SK-N-SH (cell line): ENCODE data around the gene NOL4L. TPM values are rescaled to one million over a fixed set of nuclear protein-coding genes. Genes with fewer than 3 reads are reported as not detected.

Source experiments
- CTCF ChIA-PET: fragments of 300-600, 350-600 bp; formaldehyde crosslinking; extraction: SDS; loops from one replicate; lab custom pipeline; 2021; lab: Yijun Ruan, JAX
- POLR2A ChIA-PET: fragments of 350-600 bp; sonication (Branson Sonifier 250); formaldehyde crosslinking; extraction: SDS; loops from one replicate; lab custom pipeline; 2020; ENCODE audit warnings: antibody characterized with exemption, inconsistent platforms; lab: Yijun Ruan, JAX
- DNase-seq: peaks from one replicate; pipeline ENCODE4 v3.0.0; 2012
- H2AFZ ChIP-seq: fragments of 200-600 bp; sonication (generic); 2 replicates; pipeline ENCODE4 v1.8.1; 2016; ENCODE audit warnings: antibody characterized with exemption, mild to moderate bottlenecking, low read depth
- H3F3A ChIP-seq: fragments of 200-600 bp; sonication (generic); replicated peaks from 2 replicates; pipeline ENCODE3; 2016; ENCODE audit warnings: antibody characterized with exemption, mild to moderate bottlenecking; ENCODE audit not compliant: insufficient read depth
- H3K27ac ChIP-seq, 2 experiments: fragments of 200-500 bp in 1 of 2; fragments of 200-600 bp in 1 of 2; sonication (Bioruptor generic) in 1 of 2; sonication (generic), shearing (Covaris generic) in 1 of 2; 2 replicates each; pipeline versions ENCODE4 v1.5.1 to v1.6.1; 2014 to 2016; ENCODE audit warnings: low read depth in 2 of 2, inconsistent platforms in 1 of 2, low read length in 1 of 2, mild to moderate bottlenecking in 1 of 2, mixed read lengths in 1 of 2
- H3K27me3 ChIP-seq: fragments of 200-600 bp; sonication (generic), shearing (Covaris generic); 2 replicates; pipeline ENCODE4 v1.6.1; 2016; ENCODE audit warnings: mixed run types; ENCODE audit not compliant: insufficient read depth
- H3K36me3 ChIP-seq, 2 experiments: fragments of 200-500 bp in 1 of 2; fragments of 200-600 bp in 1 of 2; sonication (Bioruptor generic) in 1 of 2; sonication (generic) in 1 of 2; replicated peaks in 1 of 2; 2 replicates each; pipeline versions ENCODE3 to v1.5.1; 2014 to 2016; ENCODE audit warnings: low read length in 1 of 2, mild to moderate bottlenecking in 1 of 2; ENCODE audit not compliant: insufficient read depth in 2 of 2, control insufficient read depth in 1 of 2
- H3K4me1 ChIP-seq, 2 experiments: fragments of 200-500 bp in 1 of 2; fragments of 200-600 bp in 1 of 2; sonication (Bioruptor generic) in 1 of 2; sonication (generic), shearing (Covaris generic) in 1 of 2; 2 replicates each; pipeline versions ENCODE4 v1.5.1 to v1.6.1; 2014 to 2016; ENCODE audit warnings: low read depth in 1 of 2, low read length in 1 of 2, mixed run types in 1 of 2; ENCODE audit not compliant: insufficient read depth in 2 of 2, control insufficient read depth in 1 of 2
- H3K4me2 ChIP-seq: fragments of 200-600 bp; sonication (generic), shearing (Covaris generic); 2 replicates; pipeline ENCODE4 v1.6.1; 2017; ENCODE audit warnings: mixed run types
- H3K4me3 ChIP-seq, 2 experiments: fragments of 200-500 bp in 1 of 2; fragments of 200-600 bp in 1 of 2; sonication (Bioruptor generic) in 1 of 2; sonication (generic), shearing (Covaris generic) in 1 of 2; 2 replicates each; pipeline versions ENCODE4 v1.5.1 to v1.8.1; 2014 to 2016; ENCODE audit warnings: low read depth in 2 of 2, inconsistent platforms in 1 of 2, low read length in 1 of 2, mild to moderate bottlenecking in 1 of 2, mixed read lengths in 1 of 2, moderate library complexity in 1 of 2
- H3K79me2 ChIP-seq: fragments of 200-600 bp; sonication (generic); 2 replicates; pipeline ENCODE4 v1.8.1; 2017; ENCODE audit warnings: mild to moderate bottlenecking; ENCODE audit not compliant: insufficient read depth
- H3K9ac ChIP-seq: fragments of 200-600 bp; sonication (generic); 2 replicates; pipeline ENCODE4 v1.6.1; 2017; ENCODE audit warnings: mixed run types
- H3K9me2 ChIP-seq: fragments of 200-600 bp; sonication (generic); 2 replicates; pipeline ENCODE4 v1.6.1; 2017; ENCODE audit warnings: mixed run types
- H3K9me3 ChIP-seq: fragments of 200-600 bp; sonication (generic); 2 replicates; pipeline ENCODE4 v1.6.1; 2017; ENCODE audit warnings: mixed run types, mild to moderate bottlenecking, moderate library complexity
- H4K20me1 ChIP-seq: fragments of 200-600 bp; sonication (generic); 2 replicates; pipeline ENCODE4 v1.6.1; 2017; ENCODE audit warnings: mild to moderate bottlenecking, mixed run types; ENCODE audit not compliant: insufficient read depth
- CHD2 ChIP-seq: fragments of 150-350 bp; IDR thresholded peaks from 2 replicates; pipeline ENCODE4 v1.6.1; 2018; ENCODE audit warnings: low read length; ENCODE audit not compliant: partially characterized antibody
- EP300 ChIP-seq, 2 experiments: IDR thresholded peaks; 2 replicates each; pipeline versions ENCODE4 v1.4.0 to v1.6.1; 2012; ENCODE audit warnings: borderline replicate concordance in 1 of 2, low read depth in 1 of 2, low read length in 1 of 2
- FOXJ3 ChIP-seq: sonication (generic); formaldehyde crosslinking; IDR thresholded peaks from 2 replicates; pipeline ENCODE4 v1.5.1; 2020; ENCODE audit warnings: mild to moderate bottlenecking, missing genetic modification reagents
- FOXM1 ChIP-seq: IDR thresholded peaks from 2 replicates; pipeline ENCODE4 v1.4.0; 2012; ENCODE audit warnings: low read depth, mild to moderate bottlenecking
- MEF2A ChIP-seq: IDR thresholded peaks from 2 replicates; pipeline ENCODE4 v1.4.0; 2012; ENCODE audit warnings: low read depth, borderline replicate concordance
- NRF1 ChIP-seq: IDR thresholded peaks from 2 replicates; pipeline ENCODE4 v1.6.1; 2012; ENCODE audit warnings: low read depth, mild to moderate bottlenecking, low read length
- POLR2AphosphoS5 ChIP-seq: IDR thresholded peaks from 2 replicates; pipeline ENCODE4 v1.6.1; 2012; ENCODE audit warnings: low read depth, low read length
- RAD21 ChIP-seq: IDR thresholded peaks from 2 replicates; pipeline ENCODE4 v1.6.1; 2012; ENCODE audit warnings: mild to moderate bottlenecking, low read length
- RXRA ChIP-seq: IDR thresholded peaks from 2 replicates; pipeline ENCODE4 v1.4.0; 2012; ENCODE audit warnings: low read depth, mild to moderate bottlenecking, borderline replicate concordance
- SMC3 ChIP-seq: IDR thresholded peaks from 2 replicates; pipeline ENCODE4 v1.6.1; 2012; ENCODE audit warnings: low read depth, low read length, improper control_type of control experiment
- TAF1 ChIP-seq: IDR thresholded peaks from 2 replicates; pipeline ENCODE4 v1.6.1; 2012; ENCODE audit warnings: low read depth, mild to moderate bottlenecking, low read length, moderate library complexity, borderline replicate concordance
- TEAD4 ChIP-seq: IDR thresholded peaks from 2 replicates; pipeline ENCODE4 v1.4.0; 2012; ENCODE audit warnings: mild to moderate bottlenecking, borderline replicate concordance; ENCODE audit not compliant: insufficient read depth
- WGBS: methylation state at CpG from one replicate; pipeline ENCODE4 v1.1.6; 2017; ENCODE audit warnings: low lambda C conversion rate; 5-methylcytosine and 5-hydroxymethylcytosine counted together
- polyA plus RNA-seq, 3 experiments: library from polyadenylated mRNA; depleted of rRNA; stranded (reverse); fragments of >200 nt; gene quantifications; 2 replicates each; pipeline ENCODE4 v1.2.3, GENCODE V29; 2012
- TF ChIP-seq, protein P1 (sequence below): fragments of 150-350 bp; IDR thresholded peaks from 2 replicates; pipeline ENCODE4 v1.6.1; 2016; ENCODE audit warnings: mild to moderate bottlenecking, low read depth, low read length
- TF ChIP-seq, protein P2 (sequence below): IDR thresholded peaks from 2 replicates; pipeline ENCODE4 v1.6.1; 2012; ENCODE audit warnings: mild to moderate bottlenecking, low read depth, low read length, moderate library complexity
- TF ChIP-seq, protein P3 (sequence below): IDR thresholded peaks from 2 replicates; pipeline ENCODE4 v1.4.0; 2012; ENCODE audit warnings: low read depth

NOL4L gene
- polyA plus RNA-seq, 1 of the 3 experiments (the other 2 are of a cell fraction): 14.3 TPM

DNA sequence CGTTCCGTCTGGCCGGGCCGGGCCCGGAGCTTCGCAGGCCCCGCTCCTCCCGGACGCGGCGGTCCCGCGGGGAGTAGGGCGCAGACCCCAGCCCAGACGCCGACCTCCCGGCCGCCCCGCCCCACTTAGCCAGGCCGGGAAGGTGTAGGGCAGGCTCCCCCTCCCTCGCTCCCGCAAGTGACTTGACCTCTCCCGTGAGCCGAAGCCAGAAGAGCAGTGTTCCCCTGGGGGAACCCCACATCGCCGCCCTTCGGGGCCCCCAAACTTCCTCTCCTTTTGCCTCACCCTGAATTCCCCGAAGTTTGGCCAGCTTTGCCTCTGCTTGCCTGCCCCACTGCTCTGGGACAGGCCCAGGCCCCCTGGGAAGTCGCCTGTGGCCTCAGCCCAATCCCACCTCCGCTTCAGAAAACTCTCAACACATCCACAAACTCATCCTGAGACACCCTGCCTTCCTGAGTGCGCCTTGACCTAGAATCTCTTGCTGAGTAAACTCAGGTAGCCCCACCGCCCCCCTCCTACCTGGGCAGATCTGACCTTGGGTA is 524 bp upstream of the NOL4L start (continued):
- TF ChIP-seq, protein P1, sequence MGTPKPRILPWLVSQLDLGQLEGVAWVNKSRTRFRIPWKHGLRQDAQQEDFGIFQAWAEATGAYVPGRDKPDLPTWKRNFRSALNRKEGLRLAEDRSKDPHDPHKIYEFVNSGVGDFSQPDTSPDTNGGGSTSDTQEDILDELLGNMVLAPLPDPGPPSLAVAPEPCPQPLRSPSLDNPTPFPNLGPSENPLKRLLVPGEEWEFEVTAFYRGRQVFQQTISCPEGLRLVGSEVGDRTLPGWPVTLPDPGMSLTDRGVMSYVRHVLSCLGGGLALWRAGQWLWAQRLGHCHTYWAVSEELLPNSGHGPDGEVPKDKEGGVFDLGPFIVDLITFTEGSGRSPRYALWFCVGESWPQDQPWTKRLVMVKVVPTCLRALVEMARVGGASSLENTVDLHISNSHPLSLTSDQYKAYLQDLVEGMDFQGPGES: no peak
- TF ChIP-seq, protein P2, sequence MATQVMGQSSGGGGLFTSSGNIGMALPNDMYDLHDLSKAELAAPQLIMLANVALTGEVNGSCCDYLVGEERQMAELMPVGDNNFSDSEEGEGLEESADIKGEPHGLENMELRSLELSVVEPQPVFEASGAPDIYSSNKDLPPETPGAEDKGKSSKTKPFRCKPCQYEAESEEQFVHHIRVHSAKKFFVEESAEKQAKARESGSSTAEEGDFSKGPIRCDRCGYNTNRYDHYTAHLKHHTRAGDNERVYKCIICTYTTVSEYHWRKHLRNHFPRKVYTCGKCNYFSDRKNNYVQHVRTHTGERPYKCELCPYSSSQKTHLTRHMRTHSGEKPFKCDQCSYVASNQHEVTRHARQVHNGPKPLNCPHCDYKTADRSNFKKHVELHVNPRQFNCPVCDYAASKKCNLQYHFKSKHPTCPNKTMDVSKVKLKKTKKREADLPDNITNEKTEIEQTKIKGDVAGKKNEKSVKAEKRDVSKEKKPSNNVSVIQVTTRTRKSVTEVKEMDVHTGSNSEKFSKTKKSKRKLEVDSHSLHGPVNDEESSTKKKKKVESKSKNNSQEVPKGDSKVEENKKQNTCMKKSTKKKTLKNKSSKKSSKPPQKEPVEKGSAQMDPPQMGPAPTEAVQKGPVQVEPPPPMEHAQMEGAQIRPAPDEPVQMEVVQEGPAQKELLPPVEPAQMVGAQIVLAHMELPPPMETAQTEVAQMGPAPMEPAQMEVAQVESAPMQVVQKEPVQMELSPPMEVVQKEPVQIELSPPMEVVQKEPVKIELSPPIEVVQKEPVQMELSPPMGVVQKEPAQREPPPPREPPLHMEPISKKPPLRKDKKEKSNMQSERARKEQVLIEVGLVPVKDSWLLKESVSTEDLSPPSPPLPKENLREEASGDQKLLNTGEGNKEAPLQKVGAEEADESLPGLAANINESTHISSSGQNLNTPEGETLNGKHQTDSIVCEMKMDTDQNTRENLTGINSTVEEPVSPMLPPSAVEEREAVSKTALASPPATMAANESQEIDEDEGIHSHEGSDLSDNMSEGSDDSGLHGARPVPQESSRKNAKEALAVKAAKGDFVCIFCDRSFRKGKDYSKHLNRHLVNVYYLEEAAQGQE: no peak

- Histone ChIP-seq H3F3A (peaks cover 8% of the 10 kb centered on the region), H2AFZ (no peak overlapping the region), H3K9ac (no peak overlapping the region), H3K27ac (peak overlapping the region in 1 of 2 experiments; percentile 43; a peak in 2 of 4 replicates), H4K20me1 (no peaks in the 10 kb centered on the region), H3K36me3 (no peaks in the 10 kb centered on the region), H3K4me1 (peaks cover 0 to 25% of the 10 kb centered on the region in 2 experiments; a peak in 1 of 4 replicates), H3K27me3 (peaks cover 15% of the 10 kb centered on the region; the same call in 1 of the 2 replicates), H3K9me2 (no peaks in the 10 kb centered on the region), H3K79me2 (no peaks in the 10 kb centered on the region), H3K9me3 (no peaks in the 10 kb centered on the region), H3K4me3 (peak overlapping the region; percentile 29 to 60; a peak in 2 of 4 replicates), H3K4me2 (peak overlapping the region; percentile 79; the same call in 1 of the 2 replicates)
- TF ChIP-seq FOXM1 (no peak), CHD2 (no peak), FOXJ3 (no peak), RXRA (no peak), RAD21 (no peak), SMC3 (no peak), MEF2A (no peak), EP300 (IDR thresholded peaks at IDR 0.05; ENCODE audit: borderline replicate concordance in 1 of 2, low read depth in 1 of 2, low read length in 1 of 2) (no peak), TAF1 (no peak), TEAD4 (no peak), POLR2AphosphoS5 (no peak), NRF1 (no peak)
- TF ChIP-seq, protein P3, sequence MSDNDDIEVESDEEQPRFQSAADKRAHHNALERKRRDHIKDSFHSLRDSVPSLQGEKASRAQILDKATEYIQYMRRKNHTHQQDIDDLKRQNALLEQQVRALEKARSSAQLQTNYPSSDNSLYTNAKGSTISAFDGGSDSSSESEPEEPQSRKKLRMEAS: no peak
- 0% methylated on average over 2 of the region's 52 CpGs for WGBS
- no peak for DNase-seq
- POLR2A ChIA-PET: no interaction called here
- CTCF ChIA-PET: no interaction called here
Observed at GRCh38 chr20:32583581-32584070, 1.5 kb downstream of the NOL4L start.
